ENCODE results near the gene QRFP.

DNA sequence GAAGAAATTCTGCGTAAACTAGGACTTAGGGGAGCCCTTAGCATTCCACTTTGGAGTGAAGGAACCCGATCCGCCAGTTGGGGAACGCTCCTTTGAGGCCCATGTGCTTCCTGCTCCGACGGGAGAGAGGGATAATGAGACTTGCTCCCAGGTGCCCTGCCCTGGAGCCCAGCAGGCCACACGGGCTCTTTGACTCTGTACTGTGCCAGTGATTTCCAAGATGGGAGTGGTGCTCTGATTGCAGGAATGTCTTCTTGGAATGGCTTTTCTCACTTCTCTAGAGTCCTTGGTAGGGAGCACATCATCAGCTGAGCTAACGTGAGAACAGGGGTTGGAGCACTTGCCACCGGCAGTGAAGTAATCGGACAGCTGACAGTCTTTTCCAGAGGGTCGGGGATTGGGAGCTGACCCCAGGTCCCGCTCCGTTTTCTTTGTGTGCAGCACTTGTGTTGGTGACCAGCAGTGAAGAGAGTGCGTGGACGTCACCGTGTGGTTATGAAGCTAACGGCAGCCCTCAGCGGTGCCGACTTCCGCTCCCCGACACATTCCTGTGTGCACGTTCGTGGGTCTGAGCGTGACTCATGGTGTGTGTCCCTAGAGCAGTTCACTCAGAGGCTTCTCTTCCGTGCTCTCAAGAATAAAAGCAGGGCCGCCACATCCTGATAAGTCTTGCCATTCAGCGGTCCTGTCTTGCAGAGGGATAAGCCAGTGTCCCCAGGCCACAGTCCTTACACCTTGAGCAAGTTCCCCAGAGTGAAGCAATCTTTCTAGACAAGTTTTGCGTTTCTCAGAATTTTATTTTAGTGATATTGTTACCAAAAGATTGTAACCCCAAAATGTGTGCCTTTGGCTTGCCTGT, 35.9 kb downstream of the QRFP start:
- TF ChIP-seq POLR2A (IDR thresholded peaks at IDR 0.05) (no peak), POLR2AphosphoS5 (IDR thresholded peaks at IDR 0.05) (peak; percentile 90), EP300 (IDR thresholded peaks at IDR 0.05) (no peak)
- TF ChIP-seq, protein P1, sequence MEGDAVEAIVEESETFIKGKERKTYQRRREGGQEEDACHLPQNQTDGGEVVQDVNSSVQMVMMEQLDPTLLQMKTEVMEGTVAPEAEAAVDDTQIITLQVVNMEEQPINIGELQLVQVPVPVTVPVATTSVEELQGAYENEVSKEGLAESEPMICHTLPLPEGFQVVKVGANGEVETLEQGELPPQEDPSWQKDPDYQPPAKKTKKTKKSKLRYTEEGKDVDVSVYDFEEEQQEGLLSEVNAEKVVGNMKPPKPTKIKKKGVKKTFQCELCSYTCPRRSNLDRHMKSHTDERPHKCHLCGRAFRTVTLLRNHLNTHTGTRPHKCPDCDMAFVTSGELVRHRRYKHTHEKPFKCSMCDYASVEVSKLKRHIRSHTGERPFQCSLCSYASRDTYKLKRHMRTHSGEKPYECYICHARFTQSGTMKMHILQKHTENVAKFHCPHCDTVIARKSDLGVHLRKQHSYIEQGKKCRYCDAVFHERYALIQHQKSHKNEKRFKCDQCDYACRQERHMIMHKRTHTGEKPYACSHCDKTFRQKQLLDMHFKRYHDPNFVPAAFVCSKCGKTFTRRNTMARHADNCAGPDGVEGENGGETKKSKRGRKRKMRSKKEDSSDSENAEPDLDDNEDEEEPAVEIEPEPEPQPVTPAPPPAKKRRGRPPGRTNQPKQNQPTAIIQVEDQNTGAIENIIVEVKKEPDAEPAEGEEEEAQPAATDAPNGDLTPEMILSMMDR (IDR thresholded peaks at IDR 0.05): peak in 3 of 4 experiments; percentile 64 to 71 (median 68)

All from gastroesophageal sphincter (tissue), 3 donors.